ENCODE measurements around the gene BTBD9.

Gene BTBD9

GRCh38 chr6:38220069-38220723, 419.5 kb downstream of the BTBD9 start:
- DNase-seq: no peak

- no peak for DNase-seq
These were observed 421.5 kb downstream of the BTBD9 start for GRCh38 chr6:38218235-38218634.

- DNase-seq: no peak
These were observed 423.3 kb downstream of the BTBD9 start for GRCh38 chr6:38216451-38216850.

- DNase-seq: no peak
These were observed 423.9 kb downstream of the BTBD9 start for GRCh38 chr6:38215651-38216311.

- DNase-seq: peak; percentile 33
These were observed 424.5 kb downstream of the BTBD9 start for GRCh38 chr6:38215225-38215624.

- no peak for DNase-seq
These were observed 425.6 kb downstream of the BTBD9 start for GRCh38 chr6:38214159-38214558.

GRCh38 chr6:38213251-38213658, 426.5 kb downstream of the BTBD9 start:
- no peak for DNase-seq

GRCh38 chr6:38212579-38212978, 427.1 kb downstream of the BTBD9 start:
- peak; percentile 97 for DNase-seq

- no peak for DNase-seq
These were observed 427.6 kb downstream of the BTBD9 start for GRCh38 chr6:38212116-38212515.

- DNase-seq: peak; percentile 36
These were observed 430.1 kb downstream of the BTBD9 start for GRCh38 chr6:38209371-38210260.

GRCh38 chr6:38208028-38208427, 431.7 kb downstream of the BTBD9 start:
- no peak for DNase-seq

- DNase-seq: no peak
These were observed 432.4 kb downstream of the BTBD9 start for GRCh38 chr6:38207375-38207774.

GRCh38 chr6:38198219-38198618, 441.5 kb downstream of the BTBD9 start:
- no peak for DNase-seq

- no peak for DNase-seq
These were observed 444.6 kb downstream of the BTBD9 start for GRCh38 chr6:38195113-38195635.

GRCh38 chr6:38194589-38194988, 445.1 kb downstream of the BTBD9 start:
- DNase-seq: no peak

GRCh38 chr6:38194282-38194572, 445.5 kb downstream of the BTBD9 start:
- DNase-seq: no peak

- DNase-seq: no peak
These were observed 446.0 kb downstream of the BTBD9 start for GRCh38 chr6:38193481-38194281.

GRCh38 chr6:38193051-38193450, 446.7 kb downstream of the BTBD9 start:
- DNase-seq: no peak

GRCh38 chr6:38192487-38192886, 447.2 kb downstream of the BTBD9 start:
- no peak for DNase-seq

- DNase-seq: no peak
These were observed 447.7 kb downstream of the BTBD9 start for GRCh38 chr6:38192011-38192410.

GRCh38 chr6:38191418-38191817, 448.3 kb downstream of the BTBD9 start:
- no peak for DNase-seq

- DNase-seq: no peak
These were observed 450.9 kb downstream of the BTBD9 start for GRCh38 chr6:38188677-38189335.
